Mucosa of descending colon (tissue), 3 donors: ENCODE results near the gene GARNL3. TPM values are rescaled to one million over a fixed set of nuclear protein-coding genes. Genes with fewer than 3 reads are reported as not detected.

Experiments
- ATAC-seq: fragments of 200-7000 bp; cut with Tn5 transposase; one replicate; pipeline ENCODE4 v1.9.1; 2020; ENCODE audit warnings: mild to moderate bottlenecking, moderate library complexity
- DNase-seq, 3 donors: peaks; one replicate each; pipeline ENCODE4 v3.0.0-alpha.2; 2020
- H3K36me3 ChIP-seq: fragments of 200-600 bp; one replicate; pipeline ENCODE4 v1.8.0; 2021; ENCODE audit warnings: low read depth, mild to moderate bottlenecking
- H3K4me1 ChIP-seq: fragments of 200-600 bp; one replicate; pipeline ENCODE4 v1.8.0; 2021; ENCODE audit warnings: low read depth, mild to moderate bottlenecking
- H3K4me3 ChIP-seq: fragments of 200-600 bp; one replicate; pipeline ENCODE4 v1.8.0; 2021; ENCODE audit warnings: mild to moderate bottlenecking
- H3K9me3 ChIP-seq: fragments of 200-600 bp; one replicate; pipeline ENCODE4 v1.8.0; 2021; ENCODE audit warnings: mild to moderate bottlenecking
- intact Hi-C, 2 donors: fragments of 100-400 bp; cut with DNase I in 1 of 2; cut with micrococcal nuclease in 1 of 2; formaldehyde crosslinking; loops; one replicate each; pipeline versions ENCODE4 v1.11.0 to v1.11.1; 2022; cut with DNase I, micrococcal nuclease
- total RNA-seq, 3 donors: library from RNA; stranded (reverse); fragmentation: NEBNext Ultra II Directional in 2 of 3; extraction: Animal tissue kit (Norgen Biotek cat#: 25700) in 2 of 3; gene quantifications; one replicate each; pipeline versions ENCODE4 v1.2.1 to v1.2.4, GENCODE V29; 2021 to 2023
- TF ChIP-seq, protein P1 (sequence below): fragments of 200-600 bp; IDR thresholded peaks from one replicate; pipeline ENCODE4 v1.8.0; 2022; ENCODE audit warnings: antibody characterized with exemption, mild to moderate bottlenecking
- donor health status: DM: no; HTN: no; CAD: no; lungs with moderate emphysema.
- donor health status: DM: no; HTN: no; CAD: no.
- donor health status: DM: no; HTN: yes; CAD: no.

The GARNL3 gene
- total RNA-seq, 3 donors from 2014 or later: 5.4 to 14.2 (median 8.6) TPM

DNA sequence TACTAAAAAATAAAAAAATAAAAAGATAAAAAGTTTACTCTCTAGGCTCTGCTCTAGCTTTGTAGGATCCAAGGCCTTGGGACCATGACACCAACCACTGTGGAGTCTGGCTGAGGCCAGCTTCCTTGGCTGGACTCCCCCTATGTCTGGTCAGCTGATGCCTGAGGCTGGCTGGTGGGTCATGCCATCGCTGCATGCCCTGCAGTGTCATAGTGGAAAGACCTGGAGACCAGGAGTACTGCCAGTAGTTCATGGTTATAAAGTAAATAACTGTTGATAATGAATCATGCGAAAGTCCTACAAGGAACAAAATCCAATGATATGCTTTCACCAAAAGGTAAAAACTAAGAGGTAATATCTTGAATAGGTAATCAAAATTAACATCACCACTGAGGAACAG lies 43.2 kb downstream of the GARNL3 start:
- intact Hi-C loops: no loop called here
- ATAC-seq (no peak), DNase-seq (no peak)
- Histone ChIP-seq H3K9me3 (no peaks in the 10 kb centered on the region), H3K4me3 (no peak overlapping the region), H3K36me3 (no peaks in the 10 kb centered on the region), H3K4me1 (no peaks in the 10 kb centered on the region)
- TF ChIP-seq, protein P1, sequence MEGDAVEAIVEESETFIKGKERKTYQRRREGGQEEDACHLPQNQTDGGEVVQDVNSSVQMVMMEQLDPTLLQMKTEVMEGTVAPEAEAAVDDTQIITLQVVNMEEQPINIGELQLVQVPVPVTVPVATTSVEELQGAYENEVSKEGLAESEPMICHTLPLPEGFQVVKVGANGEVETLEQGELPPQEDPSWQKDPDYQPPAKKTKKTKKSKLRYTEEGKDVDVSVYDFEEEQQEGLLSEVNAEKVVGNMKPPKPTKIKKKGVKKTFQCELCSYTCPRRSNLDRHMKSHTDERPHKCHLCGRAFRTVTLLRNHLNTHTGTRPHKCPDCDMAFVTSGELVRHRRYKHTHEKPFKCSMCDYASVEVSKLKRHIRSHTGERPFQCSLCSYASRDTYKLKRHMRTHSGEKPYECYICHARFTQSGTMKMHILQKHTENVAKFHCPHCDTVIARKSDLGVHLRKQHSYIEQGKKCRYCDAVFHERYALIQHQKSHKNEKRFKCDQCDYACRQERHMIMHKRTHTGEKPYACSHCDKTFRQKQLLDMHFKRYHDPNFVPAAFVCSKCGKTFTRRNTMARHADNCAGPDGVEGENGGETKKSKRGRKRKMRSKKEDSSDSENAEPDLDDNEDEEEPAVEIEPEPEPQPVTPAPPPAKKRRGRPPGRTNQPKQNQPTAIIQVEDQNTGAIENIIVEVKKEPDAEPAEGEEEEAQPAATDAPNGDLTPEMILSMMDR: no peak

GRCh38 chr9:127308652-127309434 lies 44.3 kb downstream of the GARNL3 start:
- TF ChIP-seq, protein P1: no peak
- Histone ChIP-seq H3K4me1 (no peaks in the 10 kb centered on the region), H3K36me3 (no peaks in the 10 kb centered on the region), H3K4me3 (no peak overlapping the region), H3K9me3 (no peaks in the 10 kb centered on the region)
- DNase-seq: no peak
- intact Hi-C loops: no loop called here
- no peak for ATAC-seq

DNA sequence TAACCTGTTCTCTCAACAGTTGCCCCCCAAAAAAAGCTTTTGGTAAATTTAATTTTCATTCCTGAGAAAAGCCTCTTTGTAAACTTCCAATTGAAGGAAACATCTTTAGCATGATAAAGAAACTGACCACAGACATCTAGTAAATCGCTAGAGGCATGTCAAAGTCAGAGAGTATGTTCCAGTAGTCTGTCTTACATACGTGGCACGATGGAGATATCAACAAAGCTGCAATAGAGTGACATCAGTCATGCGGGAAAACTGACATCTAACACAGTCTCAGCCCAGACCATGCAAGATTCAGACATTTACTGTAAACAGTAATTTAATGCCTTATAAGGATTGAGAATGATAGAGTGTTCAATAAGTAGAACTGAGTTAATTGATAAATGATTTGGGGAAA lies 45.1 kb downstream of the GARNL3 start:
- no peak for ATAC-seq
- intact Hi-C loops: no loop called here
- H3K4me1 ChIP-seq: no peaks in the 10 kb centered on the region
- DNase-seq: no peak
- H3K36me3 ChIP-seq: no peaks in the 10 kb centered on the region
- no peaks in the 10 kb centered on the region for H3K9me3 ChIP-seq
- H3K4me3 ChIP-seq: no peak overlapping the region
- TF ChIP-seq, protein P1: no peak

- TF ChIP-seq, protein P1: no peak
These were observed 46.7 kb downstream of the GARNL3 start for GRCh38 chr9:127311239-127311741.

GRCh38 chr9:127313042-127313560 lies 48.5 kb downstream of the GARNL3 start:
- Histone ChIP-seq H3K4me3 (no peak overlapping the region), H3K36me3 (no peaks in the 10 kb centered on the region), H3K9me3 (no peaks in the 10 kb centered on the region), H3K4me1 (no peaks in the 10 kb centered on the region)
- no peak for DNase-seq
- intact Hi-C loops: no loop called here
- TF ChIP-seq, protein P1: no peak
- no peak for ATAC-seq

More at GRCh38 chr9:127311239-127311741, 46.7 kb downstream of the GARNL3 start:
- Histone ChIP-seq H3K4me3 (no peak overlapping the region), H3K4me1 (no peaks in the 10 kb centered on the region), H3K9me3 (no peaks in the 10 kb centered on the region), H3K36me3 (no peaks in the 10 kb centered on the region)
- DNase-seq (peak in 1 of 3 donors; percentile 70), ATAC-seq (peak; percentile 77)
- intact Hi-C loops: no loop called here
